ENCODE data around the gene ARSI. TPM values are rescaled to one million over a fixed set of nuclear protein-coding genes. Genes with fewer than 3 reads are reported as not detected.

ARSI gene
- total and polyA plus RNA-seq, 2 donors (not counting 3 experiments of a cell fraction or from before 2014, with no cell fraction given): 0.17 to 0.20 TPM

DNA sequence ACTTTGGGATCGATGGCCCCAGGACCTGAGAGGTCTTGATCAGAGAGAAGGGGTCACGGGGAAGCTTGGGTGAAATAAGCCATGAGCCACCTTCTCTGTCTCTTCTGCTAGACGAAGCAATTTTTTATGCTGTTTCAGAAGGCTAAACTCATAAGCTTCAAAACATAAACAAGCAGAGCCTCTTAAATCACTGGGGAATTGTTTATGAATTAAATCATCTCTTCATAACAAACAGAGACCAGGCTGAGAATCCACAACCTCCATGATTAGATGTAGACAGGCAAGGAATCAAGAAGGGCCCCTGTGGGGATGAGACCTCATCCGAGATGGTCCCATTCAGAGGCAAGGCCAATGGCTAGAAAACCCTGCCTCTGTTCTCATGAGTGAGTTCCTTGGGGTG, 33.1 kb upstream of the ARSI start:
- no peaks in the 10 kb centered on the region for H3K9me1 ChIP-seq (replicated peaks; ENCODE audit: control insufficient read depth, extremely low read depth, insufficient read depth, low read length)
- ChIA-PET POLR2A (no interaction called here), CTCF (no interaction called here)
- dilution Hi-C loops (cut with MboI; ENCODE audit: extremely low pct_ligation_motif_present, low sequenced_read_pairs) (no loop called here), intact Hi-C loops (cut with micrococcal nuclease) (no loop called here)
- no peak overlapping the region for H3K4me2 ChIP-seq (ENCODE audit: insufficient read depth, low read length)
- no peaks in the 10 kb centered on the region for H4K20me1 ChIP-seq (replicated peaks; ENCODE audit: control insufficient read depth, extremely low read depth, insufficient read depth, low read length)
- H3K9ac ChIP-seq (replicated peaks; ENCODE audit: extremely low read depth, insufficient read depth, low read length): no peak overlapping the region
- no TSS peak for BruUV-seq (replicated peaks)
- H3K27ac ChIP-seq (ENCODE audit: insufficient read depth, low read depth, low read length): no peak overlapping the region
- no peaks in the 10 kb centered on the region for H3K9me3 ChIP-seq (replicated peaks; ENCODE audit: control insufficient read depth, insufficient read depth, low read length)
- H3K36me3 ChIP-seq (ENCODE audit: control insufficient read depth in 2 of 2, extremely low read depth in 1 of 2, insufficient read depth in 2 of 2, low read length in 2 of 2): no peaks in the 10 kb centered on the region
- H3K79me2 ChIP-seq (ENCODE audit: control insufficient read depth, insufficient read depth, low read length): no peaks in the 10 kb centered on the region
- DNase-seq (ENCODE audit: low read depth, low spot score) (no peak), FAIRE-seq (no peak)
- no peak overlapping the region for H3K4me3 ChIP-seq (replicated peaks in 1 of 3; ENCODE audit: insufficient read depth in 1 of 3, low read depth in 1 of 3, low read length in 3 of 3)
- no peak overlapping the region for H2AFZ ChIP-seq (ENCODE audit: low read depth, low read length)
- TF ChIP-seq POLR2A (IDR thresholded peaks at IDR 0.05; ENCODE audit: low read depth, low read length): no peak
- TF ChIP-seq MYC (IDR thresholded peaks at IDR 0.05; ENCODE audit: low read depth, low read length): no peak
- TF ChIP-seq, protein P1, sequence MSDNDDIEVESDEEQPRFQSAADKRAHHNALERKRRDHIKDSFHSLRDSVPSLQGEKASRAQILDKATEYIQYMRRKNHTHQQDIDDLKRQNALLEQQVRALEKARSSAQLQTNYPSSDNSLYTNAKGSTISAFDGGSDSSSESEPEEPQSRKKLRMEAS (IDR thresholded peaks at IDR 0.05; ENCODE audit: insufficient read depth, insufficient read length): no peak
- TF ChIP-seq FOS (IDR thresholded peaks at IDR 0.05; ENCODE audit: borderline replicate concordance, insufficient read depth, low read length): no peak
- no peak for TF ChIP-seq GATA2 (IDR thresholded peaks at IDR 0.05; ENCODE audit: insufficient read depth, insufficient read length, low read depth, low read length)
- no peak for TF ChIP-seq JUN (IDR thresholded peaks at IDR 0.05; ENCODE audit: borderline replicate concordance, insufficient read depth, insufficient read length, low read depth)
- TF ChIP-seq POLR2AphosphoS5 (IDR thresholded peaks at IDR 0.05; ENCODE audit: insufficient read depth, low read depth, low read length): no peak
- TF ChIP-seq, protein P2, sequence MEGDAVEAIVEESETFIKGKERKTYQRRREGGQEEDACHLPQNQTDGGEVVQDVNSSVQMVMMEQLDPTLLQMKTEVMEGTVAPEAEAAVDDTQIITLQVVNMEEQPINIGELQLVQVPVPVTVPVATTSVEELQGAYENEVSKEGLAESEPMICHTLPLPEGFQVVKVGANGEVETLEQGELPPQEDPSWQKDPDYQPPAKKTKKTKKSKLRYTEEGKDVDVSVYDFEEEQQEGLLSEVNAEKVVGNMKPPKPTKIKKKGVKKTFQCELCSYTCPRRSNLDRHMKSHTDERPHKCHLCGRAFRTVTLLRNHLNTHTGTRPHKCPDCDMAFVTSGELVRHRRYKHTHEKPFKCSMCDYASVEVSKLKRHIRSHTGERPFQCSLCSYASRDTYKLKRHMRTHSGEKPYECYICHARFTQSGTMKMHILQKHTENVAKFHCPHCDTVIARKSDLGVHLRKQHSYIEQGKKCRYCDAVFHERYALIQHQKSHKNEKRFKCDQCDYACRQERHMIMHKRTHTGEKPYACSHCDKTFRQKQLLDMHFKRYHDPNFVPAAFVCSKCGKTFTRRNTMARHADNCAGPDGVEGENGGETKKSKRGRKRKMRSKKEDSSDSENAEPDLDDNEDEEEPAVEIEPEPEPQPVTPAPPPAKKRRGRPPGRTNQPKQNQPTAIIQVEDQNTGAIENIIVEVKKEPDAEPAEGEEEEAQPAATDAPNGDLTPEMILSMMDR (IDR thresholded peaks at IDR 0.05; ENCODE audit: extremely low read depth in 1 of 2, insufficient read depth in 1 of 2, low read depth in 1 of 2, low read length in 2 of 2): no peak
- TF ChIP-seq EZH2 (IDR thresholded peaks at IDR 0.05; ENCODE audit: borderline replicate concordance, low read depth, low read length, severe bottlenecking): no peak
- no peaks in the 10 kb centered on the region for H3K27me3 ChIP-seq (ENCODE audit: control insufficient read depth in 2 of 2, insufficient read depth in 2 of 2, low read length in 2 of 2)
- no peaks in the 10 kb centered on the region for H3K4me1 ChIP-seq (ENCODE audit: control insufficient read depth, extremely low read depth, insufficient read depth, low read length)

Data from endothelial cell of umbilical vein (primary cell).